Left lung (tissue), 10 donors: ENCODE data around the gene CS. TPM values are rescaled to one million over a fixed set of nuclear protein-coding genes. Genes with fewer than 3 reads are reported as not detected.

Experiments used
- ATAC-seq: fragments of 200-7000 bp; cut with Tn5 transposase; one replicate; pipeline ENCODE4 v1.9.1; 2020; ENCODE audit warnings: moderate library complexity
- DNase-seq, 4 donors: peaks; one replicate each; pipeline ENCODE4 v3.0.0-alpha.2; 2013 to 2020
- H3K27ac ChIP-seq, 2 donors: fragments of 200-600 bp; sonication (generic) in 1 of 2; one replicate each; pipeline versions ENCODE4 v1.5.0 to v1.8.0; 2020 to 2021
- H3K27me3 ChIP-seq, 2 donors: fragments of 200-600 bp; sonication (generic) in 1 of 2; one replicate each; pipeline versions ENCODE4 v1.5.0 to v1.8.0; 2020 to 2021
- H3K36me3 ChIP-seq, 2 donors: fragments of 200-600 bp; sonication (generic) in 1 of 2; one replicate each; pipeline versions ENCODE4 v1.5.0 to v1.8.0; 2020 to 2021
- H3K4me1 ChIP-seq, 2 donors: fragments of 200-600 bp; one replicate each; pipeline ENCODE4 v1.8.0; 2021
- H3K4me3 ChIP-seq, 2 donors: fragments of 200-600 bp; sonication (generic) in 1 of 2; one replicate each; pipeline versions ENCODE4 v1.5.0 to v1.8.0; 2020 to 2021; ENCODE audit warnings: mild to moderate bottlenecking in 1 of 2
- H3K9me3 ChIP-seq, 2 donors: fragments of 200-600 bp; sonication (generic) in 1 of 2; one replicate each; pipeline versions ENCODE4 v1.5.0 to v1.8.0; 2020 to 2021
- intact Hi-C, 2 donors: fragments of 100-400 bp; cut with DNase I; formaldehyde crosslinking; loops; one replicate each; pipeline versions ENCODE4 v1.11.2 to v1.14.2; 2022
- polyA plus RNA-seq, 6 donors: library from polyadenylated mRNA; unstranded; fragments of 120-200 nt; gene quantifications; one replicate each; pipeline ENCODE4 v1.2.1, GENCODE V29; 2013; ENCODE audit not compliant: insufficient read length in 6 of 6
- total RNA-seq, 2 donors: library from RNA; stranded (reverse); fragmentation: NEBNext Ultra II Directional; extraction: Animal tissue kit (Norgen Biotek cat#: 25700); gene quantifications; one replicate each; pipeline ENCODE4 v1.2.1, GENCODE V29; 2021
- TF ChIP-seq, protein P1 (sequence below), 2 donors: fragments of 200-600 bp; sonication (generic) in 1 of 2; IDR thresholded peaks; one replicate each; pipeline versions ENCODE4 v1.5.0 to v1.8.0; 2021; ENCODE audit warnings: antibody characterized with exemption in 2 of 2
- donor health status: DM: no; HTN: yes; CAD: no.
- donor health status: DM: no; HTN: no; CAD: no.

The CS gene
- total and polyA plus RNA-seq, 8 donors: 162 to 213 (median 183) TPM

DNA sequence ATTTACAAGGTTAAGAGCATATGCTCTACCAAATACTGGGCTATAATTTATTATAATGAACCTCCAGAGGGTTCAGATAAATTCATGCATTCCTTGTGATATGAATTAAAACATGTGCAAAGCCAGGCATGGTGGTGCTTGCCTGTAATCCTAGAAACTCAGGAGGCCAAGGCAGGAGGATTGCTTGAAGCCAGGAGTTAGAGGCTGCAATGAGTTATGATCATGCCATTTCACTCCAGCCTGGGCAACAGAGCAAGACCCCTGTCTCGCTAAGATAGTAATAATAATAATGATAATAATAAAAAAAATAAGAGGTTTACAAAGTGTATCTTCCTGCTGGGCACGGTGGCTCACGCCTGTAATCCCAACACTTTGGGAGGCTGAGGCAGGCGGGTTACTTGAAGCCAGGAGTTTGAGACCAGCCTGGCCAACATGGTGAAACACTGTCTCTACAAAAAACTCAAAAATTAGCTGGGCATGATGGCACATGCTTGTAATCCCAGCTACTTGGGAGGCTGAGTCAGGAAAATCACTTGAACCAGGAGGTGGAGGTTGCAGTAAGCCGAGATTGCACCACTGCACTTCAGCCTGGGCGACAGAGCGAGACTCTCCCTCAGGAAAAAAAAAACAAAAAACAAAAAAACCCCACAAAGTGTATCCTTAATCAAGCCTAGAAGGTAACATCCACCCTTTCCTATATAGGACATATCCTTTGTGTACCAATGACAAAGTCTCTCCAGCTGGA lies 7.3 kb upstream of the CS start:
- DNase-seq: no peak
- Histone ChIP-seq H3K27me3 (no peaks in the 10 kb centered on the region), H3K4me1 (no peaks in the 10 kb centered on the region), H3K9me3 (no peaks in the 10 kb centered on the region), H3K36me3 (peaks cover 0 to 92% of the 10 kb centered on the region in 2 donors), H3K4me3 (no peak overlapping the region), H3K27ac (no peak overlapping the region)
- TF ChIP-seq, protein P1, sequence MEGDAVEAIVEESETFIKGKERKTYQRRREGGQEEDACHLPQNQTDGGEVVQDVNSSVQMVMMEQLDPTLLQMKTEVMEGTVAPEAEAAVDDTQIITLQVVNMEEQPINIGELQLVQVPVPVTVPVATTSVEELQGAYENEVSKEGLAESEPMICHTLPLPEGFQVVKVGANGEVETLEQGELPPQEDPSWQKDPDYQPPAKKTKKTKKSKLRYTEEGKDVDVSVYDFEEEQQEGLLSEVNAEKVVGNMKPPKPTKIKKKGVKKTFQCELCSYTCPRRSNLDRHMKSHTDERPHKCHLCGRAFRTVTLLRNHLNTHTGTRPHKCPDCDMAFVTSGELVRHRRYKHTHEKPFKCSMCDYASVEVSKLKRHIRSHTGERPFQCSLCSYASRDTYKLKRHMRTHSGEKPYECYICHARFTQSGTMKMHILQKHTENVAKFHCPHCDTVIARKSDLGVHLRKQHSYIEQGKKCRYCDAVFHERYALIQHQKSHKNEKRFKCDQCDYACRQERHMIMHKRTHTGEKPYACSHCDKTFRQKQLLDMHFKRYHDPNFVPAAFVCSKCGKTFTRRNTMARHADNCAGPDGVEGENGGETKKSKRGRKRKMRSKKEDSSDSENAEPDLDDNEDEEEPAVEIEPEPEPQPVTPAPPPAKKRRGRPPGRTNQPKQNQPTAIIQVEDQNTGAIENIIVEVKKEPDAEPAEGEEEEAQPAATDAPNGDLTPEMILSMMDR (IDR thresholded peaks at IDR 0.05): no peak
- ATAC-seq: no peak
- intact Hi-C loops: no loop called here

DNA sequence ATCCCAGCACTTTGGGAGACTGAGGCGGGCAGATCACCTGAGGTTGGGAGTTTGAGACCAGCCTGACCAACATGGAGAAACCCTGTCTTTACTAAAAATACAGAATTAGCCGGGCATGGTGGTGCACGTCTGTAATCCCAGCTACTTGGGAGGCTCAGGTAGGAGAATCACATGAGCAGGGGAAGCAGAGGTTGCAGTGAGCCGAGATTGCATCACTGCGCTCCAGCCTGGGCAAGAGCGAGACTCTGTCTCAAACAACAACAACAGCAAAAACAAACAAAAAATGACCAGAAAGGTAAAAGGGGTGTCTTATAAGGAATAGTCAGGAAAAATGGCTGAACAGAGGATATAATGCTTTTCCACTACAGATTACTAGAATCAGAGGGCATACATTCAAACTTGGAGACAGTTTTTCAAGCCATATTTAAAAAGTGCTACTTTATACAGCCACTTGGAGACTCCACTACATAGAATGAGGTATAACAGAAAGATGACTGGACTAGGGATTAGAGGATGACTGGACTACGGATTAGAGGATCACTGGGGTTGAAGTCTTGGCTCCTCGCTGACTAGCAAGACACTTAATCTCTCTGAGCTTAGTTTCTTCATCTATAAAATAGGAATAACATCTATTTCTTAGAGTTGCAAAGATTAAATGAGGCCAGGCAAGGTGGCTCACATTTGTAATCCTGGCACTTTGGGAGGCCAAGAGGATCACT lies 4.9 kb upstream of the CS start:
- DNase-seq (no peak), ATAC-seq (no peak)
- Histone ChIP-seq H3K36me3 (peaks cover 0 to 69% of the 10 kb centered on the region in 2 donors), H3K27me3 (no peaks in the 10 kb centered on the region), H3K4me1 (peaks cover 10 to 19% of the 10 kb centered on the region in 2 donors), H3K9me3 (no peaks in the 10 kb centered on the region), H3K4me3 (no peak overlapping the region), H3K27ac (no peak overlapping the region)
- TF ChIP-seq, protein P1 (IDR thresholded peaks at IDR 0.05): no peak
- intact Hi-C loops: no loop called here

DNA sequence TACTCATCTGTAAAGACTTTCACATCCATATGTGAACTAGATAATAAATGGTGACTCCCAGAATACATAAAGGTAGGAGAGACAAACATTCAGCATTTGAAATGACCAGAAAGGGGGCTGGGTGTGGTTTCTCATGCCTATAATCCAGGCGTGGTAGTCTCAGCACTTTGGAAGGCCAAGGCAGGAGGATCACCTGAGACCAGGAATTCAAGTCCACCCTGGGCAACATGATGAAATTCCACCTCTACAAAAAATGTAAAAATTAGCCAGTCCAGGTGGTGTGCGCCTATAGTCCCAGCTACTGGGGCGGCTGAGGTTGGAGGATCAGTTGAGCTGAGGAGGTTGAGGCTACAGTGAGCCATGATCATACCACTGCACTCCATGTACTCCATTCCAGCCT lies 4.1 kb upstream of the CS start:
- Histone ChIP-seq H3K4me1 (peaks cover 12 to 22% of the 10 kb centered on the region in 2 donors), H3K4me3 (no peak overlapping the region), H3K9me3 (no peaks in the 10 kb centered on the region), H3K27ac (no peak overlapping the region), H3K36me3 (peaks cover 0 to 61% of the 10 kb centered on the region in 2 donors), H3K27me3 (no peaks in the 10 kb centered on the region)
- ATAC-seq (no peak), DNase-seq (no peak)
- intact Hi-C loops: no loop called here
- TF ChIP-seq, protein P1 (IDR thresholded peaks at IDR 0.05): no peak

GRCh38 chr12:56300644-56301464 lies 724 bp upstream of the CS start:
- H3K4me1 ChIP-seq: peaks cover 29 to 56% of the 10 kb centered on the region in 2 donors
- DNase-seq (no peak), ATAC-seq (peak; percentile 6)
- TF ChIP-seq, protein P1 (IDR thresholded peaks at IDR 0.05): no peak
- no peaks in the 10 kb centered on the region for H3K27me3 ChIP-seq
- intact Hi-C loops: no loop called here
- H3K27ac ChIP-seq: peak overlapping the region; percentile 93 to 98
- no peaks in the 10 kb centered on the region for H3K9me3 ChIP-seq
- H3K4me3 ChIP-seq: peak overlapping the region; percentile 88 to 93
- H3K36me3 ChIP-seq: peaks cover 0 to 38% of the 10 kb centered on the region in 2 donors
